Retinal pigment epithelial cell (primary cell): ENCODE results near the gene PIK3CG.
"Not testable (repeated sequence)": the region's sequence is repeated elsewhere in the genome, so short reads cannot be mapped to it uniquely, and the experiment has no call there.

Source experiments
- DNase-seq: peaks from one replicate; pipeline ENCODE4 v3.0.0-alpha.2; 2010; ENCODE audit warnings: low read depth
- H3K4me3 ChIP-seq: 2 replicates; pipeline ENCODE4 v1.5.1; 2011; ENCODE audit warnings: mild to moderate bottlenecking, low read length, control low read depth, moderate library complexity
- TF ChIP-seq, protein P1 (sequence below): conservative IDR thresholded peaks from 2 replicates; pipeline ENCODE4 v1.5.1; 2011; ENCODE audit warnings: low read depth, low read length, control low read depth, inconsistent platforms

PIK3CG gene

DNA sequence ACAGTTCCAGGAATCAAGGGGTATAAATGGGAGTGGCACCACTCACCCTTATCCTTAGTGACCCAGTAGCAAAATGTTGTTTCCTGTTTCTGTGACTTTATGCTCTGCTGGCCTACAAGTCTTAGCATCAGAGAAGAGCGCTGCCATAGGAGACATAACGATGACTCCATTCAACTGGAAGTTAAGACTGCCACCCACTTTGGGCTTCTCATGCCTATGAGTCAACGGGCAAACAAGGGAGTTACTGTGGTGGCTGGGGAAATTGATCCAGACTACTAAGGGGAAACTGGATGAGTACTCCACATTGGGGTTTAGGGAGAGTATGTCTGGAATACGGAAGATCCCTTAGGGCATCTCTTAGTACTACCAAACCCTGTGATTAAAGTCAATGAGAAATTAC is 40.6 kb upstream of the PIK3CG start:
- TF ChIP-seq, protein P1, sequence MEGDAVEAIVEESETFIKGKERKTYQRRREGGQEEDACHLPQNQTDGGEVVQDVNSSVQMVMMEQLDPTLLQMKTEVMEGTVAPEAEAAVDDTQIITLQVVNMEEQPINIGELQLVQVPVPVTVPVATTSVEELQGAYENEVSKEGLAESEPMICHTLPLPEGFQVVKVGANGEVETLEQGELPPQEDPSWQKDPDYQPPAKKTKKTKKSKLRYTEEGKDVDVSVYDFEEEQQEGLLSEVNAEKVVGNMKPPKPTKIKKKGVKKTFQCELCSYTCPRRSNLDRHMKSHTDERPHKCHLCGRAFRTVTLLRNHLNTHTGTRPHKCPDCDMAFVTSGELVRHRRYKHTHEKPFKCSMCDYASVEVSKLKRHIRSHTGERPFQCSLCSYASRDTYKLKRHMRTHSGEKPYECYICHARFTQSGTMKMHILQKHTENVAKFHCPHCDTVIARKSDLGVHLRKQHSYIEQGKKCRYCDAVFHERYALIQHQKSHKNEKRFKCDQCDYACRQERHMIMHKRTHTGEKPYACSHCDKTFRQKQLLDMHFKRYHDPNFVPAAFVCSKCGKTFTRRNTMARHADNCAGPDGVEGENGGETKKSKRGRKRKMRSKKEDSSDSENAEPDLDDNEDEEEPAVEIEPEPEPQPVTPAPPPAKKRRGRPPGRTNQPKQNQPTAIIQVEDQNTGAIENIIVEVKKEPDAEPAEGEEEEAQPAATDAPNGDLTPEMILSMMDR, result no peak
- H3K4me3 ChIP-seq, result no peak overlapping the region
- DNase-seq, result no peak

DNA sequence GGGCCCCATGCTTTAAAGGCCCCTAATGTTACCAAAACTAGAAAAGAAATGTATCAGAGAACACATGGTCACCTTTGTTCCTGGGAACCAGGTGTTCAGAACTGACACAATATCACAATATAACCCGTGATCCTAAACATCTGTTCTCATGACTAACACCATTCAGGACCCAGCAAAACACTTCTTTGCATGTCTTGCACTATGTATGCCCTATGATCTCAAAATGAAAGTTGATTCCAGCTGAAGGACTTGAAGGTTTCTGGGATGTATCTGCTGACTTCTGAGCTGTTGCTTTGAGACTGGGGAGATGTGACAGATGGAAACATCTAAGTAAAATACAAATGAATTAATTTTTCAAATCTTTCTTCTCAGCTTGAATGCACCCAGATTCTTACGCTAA is 37.5 kb upstream of the PIK3CG start:
- TF ChIP-seq, protein P1, result no peak
- DNase-seq, result no peak
- H3K4me3 ChIP-seq, result no peak overlapping the region

DNA sequence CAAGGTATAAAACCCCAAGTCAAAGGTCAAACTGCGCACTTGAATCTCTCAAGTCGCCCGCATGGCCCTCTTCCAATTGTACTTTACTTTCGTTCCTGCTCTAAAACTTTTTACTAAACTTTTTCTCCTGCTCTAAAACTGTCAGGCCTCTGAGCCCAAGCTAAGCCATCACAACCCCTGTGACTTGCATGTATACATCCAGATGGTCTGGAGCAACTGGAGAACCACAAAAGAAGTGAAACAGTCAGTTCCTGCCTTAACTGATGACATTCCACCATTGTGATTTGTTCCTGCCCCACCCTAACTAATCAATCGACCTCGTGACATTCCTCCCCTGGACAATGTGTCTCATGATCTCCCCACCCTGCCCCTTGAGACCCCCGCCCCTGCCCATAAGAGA is 35.6 kb upstream of the PIK3CG start:
- TF ChIP-seq, protein P1, result no peak
- no peak for DNase-seq
- no peak overlapping the region for H3K4me3 ChIP-seq

DNA sequence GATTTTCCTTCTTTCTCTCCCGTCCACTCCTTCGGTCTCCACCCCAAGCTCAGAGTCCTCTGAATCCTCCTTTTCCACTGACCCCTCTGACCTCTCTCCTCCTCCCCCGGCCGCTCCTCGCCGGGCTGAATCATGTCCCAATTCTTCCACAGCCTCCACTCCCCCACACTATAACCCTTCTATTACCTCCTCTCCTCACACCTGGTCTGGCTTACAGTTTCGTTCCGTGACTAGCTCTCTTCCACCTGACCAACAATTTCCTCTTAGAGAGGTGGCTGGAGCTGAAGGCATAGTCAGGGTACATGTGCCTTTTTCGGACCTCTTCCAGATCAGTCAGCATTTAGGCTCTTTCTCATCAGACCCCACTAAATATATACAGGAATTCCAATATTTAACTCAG is 34.2 kb upstream of the PIK3CG start:
- H3K4me3 ChIP-seq, result not testable (repeated sequence)

DNA sequence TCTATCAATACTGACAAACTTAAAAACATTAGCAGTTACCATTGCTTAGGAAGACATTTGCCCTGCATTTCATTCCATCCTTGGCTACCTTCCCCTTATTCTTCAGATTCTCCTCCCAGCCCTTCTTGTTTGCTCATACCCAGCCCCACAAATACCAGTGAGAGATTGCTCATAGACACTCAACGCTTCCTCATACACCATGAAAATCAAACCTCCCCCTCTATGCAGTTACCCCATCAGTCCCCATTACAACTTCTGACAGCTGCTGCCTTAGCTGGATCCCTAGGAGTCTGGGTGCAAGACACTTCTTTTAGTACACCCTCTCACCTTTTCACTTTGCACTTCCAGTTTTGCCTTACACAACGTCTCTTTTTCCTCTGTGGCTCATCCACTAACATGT is 28.3 kb upstream of the PIK3CG start:
- no peak for DNase-seq
- H3K4me3 ChIP-seq, result no peak overlapping the region
- TF ChIP-seq, protein P1, result no peak

More for the DNA sequence above, 34.2 kb upstream of the PIK3CG start:
- DNase-seq, result not testable (repeated sequence)

DNA sequence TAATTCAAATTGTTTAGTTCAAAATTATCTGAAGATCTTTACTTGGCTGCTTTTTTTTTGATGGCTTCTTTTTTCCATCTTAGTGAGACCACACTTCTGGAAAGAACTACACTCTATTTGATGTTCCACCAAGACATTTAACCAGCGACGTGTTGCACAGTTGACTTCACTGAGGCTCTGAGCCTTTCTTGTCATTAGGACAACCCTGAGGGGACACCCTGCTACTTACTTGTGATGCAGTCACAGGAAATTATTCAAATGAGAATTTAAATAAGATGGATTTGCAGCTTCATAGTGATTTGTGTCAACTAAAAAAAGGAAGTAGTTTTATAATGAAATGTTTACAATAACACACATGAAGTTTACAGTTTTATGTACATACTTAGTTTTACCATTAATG is 25.6 kb upstream of the PIK3CG start:
- H3K4me3 ChIP-seq, result no peak overlapping the region
- no peak for DNase-seq
- TF ChIP-seq, protein P1, result no peak

DNA sequence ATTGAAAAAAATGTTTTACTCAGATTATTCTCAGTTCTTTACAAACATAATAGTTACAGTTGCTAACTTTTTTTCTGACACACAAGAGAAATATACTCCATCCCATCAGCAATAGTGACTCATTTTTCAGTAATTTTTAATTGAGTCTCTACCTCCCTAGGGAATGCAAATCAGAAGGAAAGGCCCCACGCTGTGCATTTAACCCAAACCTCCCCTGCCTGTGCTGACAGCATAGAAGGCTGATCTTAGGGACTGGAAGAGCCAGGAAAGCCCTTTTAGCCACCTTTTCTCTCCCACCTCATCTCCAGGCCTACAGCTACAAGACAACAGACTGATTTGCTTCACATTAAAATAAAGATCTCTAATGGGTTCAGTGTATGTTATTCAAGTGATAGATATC is 24.7 kb upstream of the PIK3CG start:
- DNase-seq, result no peak
- TF ChIP-seq, protein P1, result no peak
- H3K4me3 ChIP-seq, result no peak overlapping the region

DNA sequence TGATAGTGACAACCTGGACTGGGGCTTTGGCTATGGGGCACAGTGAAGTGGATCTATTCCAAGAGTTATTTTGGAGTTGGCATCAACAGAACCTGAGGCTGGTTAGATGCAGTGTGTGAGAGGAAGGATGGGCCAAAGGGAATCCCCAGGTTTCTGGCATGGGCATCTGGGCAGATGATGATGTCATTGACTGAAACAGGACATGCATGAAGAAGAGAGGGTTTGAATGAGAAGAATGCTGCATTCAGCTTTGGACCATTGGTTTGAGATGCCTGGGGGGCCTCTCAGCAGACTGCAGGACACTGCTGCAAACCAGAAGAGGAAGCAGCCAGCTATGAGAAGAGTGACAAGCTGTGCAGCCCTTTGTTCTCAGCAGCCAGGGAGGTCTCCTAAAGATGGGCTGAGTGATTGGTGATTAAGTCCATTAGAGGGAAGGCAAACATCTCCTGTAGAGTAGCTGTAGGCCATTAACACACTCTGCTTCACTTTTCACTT is 23.1 kb upstream of the PIK3CG start:
- TF ChIP-seq, protein P1, result no peak
- no peak overlapping the region for H3K4me3 ChIP-seq
- DNase-seq, result no peak
